ENCODE data around the gene PDZD2.
"Not testable (repeated sequence)": the region's sequence is repeated elsewhere in the genome, so short reads cannot be mapped to it uniquely, and the experiment has no call there.

The PDZD2 gene

GRCh38 chr5:31733371-31733770, 94.4 kb downstream of the PDZD2 start:
- DNase-seq (ENCODE audit: low read depth in 2 of 2) = no peak

DNA sequence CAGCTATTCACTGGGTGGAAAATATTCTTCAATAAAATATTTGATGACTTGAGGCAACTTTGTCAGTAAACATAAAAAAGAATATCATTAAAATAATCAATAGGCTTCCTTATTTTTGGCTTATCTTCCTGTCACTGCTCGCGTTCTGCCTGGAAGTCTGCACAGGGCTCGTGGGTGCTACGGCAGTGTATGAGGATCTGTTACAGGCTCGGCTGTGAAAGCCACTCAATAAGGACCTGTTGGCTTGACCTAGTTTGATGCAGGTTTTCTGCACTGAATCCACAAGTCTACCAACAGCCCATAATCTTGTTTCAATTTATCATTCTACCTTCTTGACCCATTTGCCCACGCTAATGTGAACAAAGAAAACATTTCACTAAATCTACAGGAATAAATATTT, 97.2 kb downstream of the PDZD2 start:
- DNase-seq (ENCODE audit: low read depth in 2 of 2) = no peak

GRCh38 chr5:31738199-31738598, 99.3 kb downstream of the PDZD2 start:
- no peak for DNase-seq (ENCODE audit: low read depth in 2 of 2)

DNA sequence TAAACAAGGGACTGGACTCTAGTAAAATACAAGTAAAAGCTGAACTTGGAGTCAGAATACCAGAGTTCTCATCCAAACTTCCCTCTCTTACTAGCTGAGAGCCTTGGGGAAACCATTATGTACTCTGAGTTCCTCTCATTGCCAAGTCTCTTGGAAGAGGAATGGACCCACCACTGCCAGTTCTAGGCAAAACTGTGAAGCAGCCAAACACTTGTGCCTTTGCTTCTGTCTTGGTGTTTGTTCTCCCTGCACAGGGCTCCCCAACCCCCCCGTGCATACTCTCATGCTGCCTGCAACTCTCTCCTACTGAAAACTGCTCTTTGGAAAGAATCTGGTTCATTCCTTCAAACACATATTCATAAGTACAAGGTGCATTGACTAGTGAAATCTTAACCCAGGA, 102.6 kb downstream of the PDZD2 start:
- no peak for DNase-seq (ENCODE audit: low read depth in 2 of 2)

GRCh38 chr5:31743678-31744077, 104.7 kb downstream of the PDZD2 start:
- no peak for DNase-seq (ENCODE audit: low read depth in 2 of 2)

DNA sequence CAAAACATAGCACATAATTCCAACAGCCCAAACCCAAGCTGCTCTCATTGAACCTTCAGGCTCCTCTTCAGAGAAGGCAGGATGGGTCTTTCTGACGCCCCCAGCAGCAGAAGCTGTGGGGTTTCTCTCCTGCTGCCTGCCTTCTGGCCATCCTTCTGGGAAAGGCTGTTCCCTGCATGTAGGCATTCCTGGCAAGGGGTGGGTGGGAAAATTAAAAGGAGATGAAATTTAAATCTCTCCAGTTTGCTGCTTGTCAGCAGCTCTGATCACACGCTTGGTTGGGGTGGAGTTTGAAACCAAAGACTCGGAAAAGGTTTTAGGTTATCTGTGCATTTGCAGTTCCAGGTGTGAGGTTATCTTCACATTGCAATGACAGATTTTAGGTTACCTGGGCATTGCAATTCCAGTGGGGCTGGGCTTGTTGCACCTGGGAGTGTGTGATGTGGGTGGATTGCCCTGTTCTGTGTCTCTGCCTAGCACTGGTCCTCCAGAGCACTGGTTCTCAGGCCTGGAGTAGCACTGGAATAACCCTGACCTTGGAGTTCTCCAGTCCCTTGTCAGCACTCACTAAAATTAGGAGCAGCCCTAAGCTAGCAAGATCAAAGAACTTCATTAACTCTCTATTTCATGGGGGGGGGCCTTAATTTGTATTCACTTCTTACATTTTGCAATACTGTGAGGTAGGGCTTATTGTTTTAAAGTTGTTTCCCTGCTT, 109.7 kb downstream of the PDZD2 start:
- DNase-seq (ENCODE audit: low read depth in 2 of 2) = no peak

GRCh38 chr5:31750215-31750614, 111.3 kb downstream of the PDZD2 start:
- no peak for DNase-seq (ENCODE audit: low read depth in 2 of 2)

DNA sequence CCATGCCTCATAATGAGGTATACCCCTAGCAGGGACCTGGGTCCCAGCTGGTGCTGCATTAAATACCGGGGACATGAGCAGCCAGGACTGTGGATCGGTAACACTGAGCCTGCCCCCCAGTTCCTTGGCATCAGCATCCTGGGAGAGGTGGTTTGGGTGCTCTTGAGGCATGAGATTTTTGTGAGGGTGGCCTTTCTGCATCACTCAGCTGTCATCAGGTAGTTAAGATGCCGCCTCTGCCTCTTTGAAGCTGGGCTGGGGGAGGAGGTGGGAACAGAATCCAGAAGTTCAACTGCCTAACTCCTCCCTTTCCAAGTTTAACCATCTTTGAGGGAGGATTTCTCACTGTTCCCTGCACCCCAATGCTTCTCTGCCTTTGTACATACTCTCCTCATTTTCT, 112.7 kb downstream of the PDZD2 start:
- no peak for DNase-seq (ENCODE audit: low read depth in 2 of 2)

GRCh38 chr5:31753700-31754357, 114.9 kb downstream of the PDZD2 start:
- DNase-seq (ENCODE audit: low read depth in 2 of 2) = no peak

DNA sequence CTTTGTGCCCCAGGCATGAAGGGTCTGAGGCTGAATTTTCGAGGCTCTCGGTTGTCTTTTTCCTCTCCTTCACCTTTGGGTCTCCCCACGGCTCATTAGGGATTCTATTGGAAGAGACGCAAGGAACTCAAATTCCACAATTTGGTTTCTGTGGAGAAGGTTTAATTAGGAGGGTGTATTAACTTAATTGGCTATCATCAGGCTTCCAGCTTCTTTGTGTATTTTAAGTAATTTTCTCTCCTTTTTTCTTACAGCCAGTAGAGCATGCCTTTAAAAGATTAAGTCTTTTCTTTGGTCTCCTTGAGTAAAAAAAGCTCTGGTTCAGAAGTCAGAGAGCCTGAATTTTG, 115.4 kb downstream of the PDZD2 start:
- DNase-seq (ENCODE audit: low read depth in 2 of 2) = no peak

- DNase-seq (ENCODE audit: low read depth in 2 of 2) = no peak
These were observed 116.1 kb downstream of the PDZD2 start for GRCh38 chr5:31754741-31755675.

GRCh38 chr5:31755676-31756230, 116.8 kb downstream of the PDZD2 start:
- no peak for DNase-seq (ENCODE audit: low read depth in 2 of 2)

DNA sequence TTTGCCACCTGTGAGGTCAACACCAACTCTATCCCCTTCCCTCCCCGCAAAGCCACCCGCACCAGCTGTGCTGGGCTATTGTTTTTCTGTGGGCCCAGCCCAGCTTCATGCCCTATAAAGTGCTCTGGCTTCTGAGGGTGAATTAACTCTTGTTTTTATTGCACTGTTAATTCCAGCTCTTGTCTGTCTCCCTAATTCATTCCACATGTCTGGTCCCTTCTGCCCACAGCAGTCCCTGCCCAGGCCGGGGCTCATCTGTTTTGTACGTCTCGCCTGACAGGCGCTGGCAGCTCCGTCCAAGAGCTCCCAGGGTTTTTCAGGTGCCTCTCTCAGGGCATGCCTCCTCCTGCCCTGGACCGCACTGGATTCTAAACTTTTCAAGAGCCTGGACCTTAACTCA, 118.9 kb downstream of the PDZD2 start:
- no peak for DNase-seq (ENCODE audit: low read depth in 2 of 2)

DNA sequence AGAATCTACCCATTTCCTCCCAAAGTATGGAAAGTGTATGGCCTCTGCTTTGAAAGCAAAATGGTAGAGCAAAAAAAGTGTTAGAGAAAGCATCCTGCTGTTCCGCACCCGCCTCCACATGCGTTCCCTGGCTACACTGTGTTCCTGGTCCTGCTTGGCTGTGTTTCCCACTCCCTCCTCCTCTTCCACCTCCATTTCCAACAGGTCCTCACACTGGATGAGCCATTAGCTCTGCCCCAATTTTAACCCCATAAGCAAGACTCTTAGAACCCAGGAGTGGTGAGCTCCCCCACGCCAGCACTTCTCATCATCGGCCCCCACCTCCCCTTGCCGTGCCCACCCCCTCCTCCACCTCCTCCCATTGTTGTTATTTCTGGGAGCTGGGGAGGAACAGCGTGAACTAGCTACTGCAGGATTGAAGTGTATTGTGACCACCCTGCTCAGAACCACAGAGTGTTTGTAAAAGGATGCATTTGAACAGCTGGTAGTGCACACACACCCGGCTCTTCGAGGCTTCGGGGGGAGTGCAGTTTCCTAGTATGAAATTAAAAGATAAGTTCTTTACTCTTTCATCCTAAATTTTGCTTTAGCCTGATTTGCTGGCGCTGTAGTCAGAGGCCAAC, 120.0 kb downstream of the PDZD2 start:
- no peak for DNase-seq (ENCODE audit: low read depth in 2 of 2)

DNA sequence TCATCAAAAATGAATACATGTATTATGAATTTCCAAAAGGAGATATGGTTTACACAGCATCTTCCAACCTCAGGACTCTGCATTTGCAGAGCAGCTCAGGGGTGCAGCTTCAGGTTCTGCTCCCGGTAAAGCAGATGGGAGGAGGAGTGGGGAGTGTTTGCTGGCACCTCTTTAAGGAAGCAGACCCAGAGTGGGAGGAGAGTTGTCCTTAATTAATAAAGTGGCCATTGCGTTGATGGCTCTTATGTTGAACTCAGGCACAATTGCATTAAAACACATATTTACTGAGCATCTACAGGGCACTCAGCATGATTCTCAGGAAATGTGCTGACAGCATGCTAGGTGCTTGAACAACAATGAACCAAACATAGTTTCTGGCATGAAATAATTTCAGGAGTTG, 121.0 kb downstream of the PDZD2 start:
- no peak for DNase-seq (ENCODE audit: low read depth in 2 of 2)

DNA sequence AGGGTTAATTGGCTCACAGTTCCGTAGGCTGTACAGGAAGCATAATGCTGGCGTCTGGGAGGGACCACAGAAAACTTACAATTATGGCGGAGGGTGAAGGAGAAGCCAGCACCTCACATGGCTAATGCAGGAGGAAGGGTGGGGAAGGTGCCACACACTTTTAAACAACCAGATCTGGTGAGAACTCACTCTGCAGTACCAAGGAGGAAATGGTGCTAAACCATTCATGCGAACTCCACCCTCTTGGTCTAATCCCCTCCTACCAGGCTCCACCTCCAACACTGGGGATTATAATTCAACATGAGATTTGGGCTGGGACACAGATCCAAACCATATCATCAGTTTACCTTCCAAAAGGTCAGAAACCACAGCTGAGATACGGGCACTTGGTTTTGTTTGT, 122.9 kb downstream of the PDZD2 start:
- no peak for DNase-seq (ENCODE audit: low read depth in 2 of 2)

- DNase-seq (ENCODE audit: low read depth in 2 of 2) = no peak
These were observed 124.5 kb downstream of the PDZD2 start for GRCh38 chr5:31763424-31763823.

- DNase-seq (ENCODE audit: low read depth in 2 of 2) = not testable (repeated sequence)
These were observed 125.8 kb downstream of the PDZD2 start for GRCh38 chr5:31764687-31765086.

DNA sequence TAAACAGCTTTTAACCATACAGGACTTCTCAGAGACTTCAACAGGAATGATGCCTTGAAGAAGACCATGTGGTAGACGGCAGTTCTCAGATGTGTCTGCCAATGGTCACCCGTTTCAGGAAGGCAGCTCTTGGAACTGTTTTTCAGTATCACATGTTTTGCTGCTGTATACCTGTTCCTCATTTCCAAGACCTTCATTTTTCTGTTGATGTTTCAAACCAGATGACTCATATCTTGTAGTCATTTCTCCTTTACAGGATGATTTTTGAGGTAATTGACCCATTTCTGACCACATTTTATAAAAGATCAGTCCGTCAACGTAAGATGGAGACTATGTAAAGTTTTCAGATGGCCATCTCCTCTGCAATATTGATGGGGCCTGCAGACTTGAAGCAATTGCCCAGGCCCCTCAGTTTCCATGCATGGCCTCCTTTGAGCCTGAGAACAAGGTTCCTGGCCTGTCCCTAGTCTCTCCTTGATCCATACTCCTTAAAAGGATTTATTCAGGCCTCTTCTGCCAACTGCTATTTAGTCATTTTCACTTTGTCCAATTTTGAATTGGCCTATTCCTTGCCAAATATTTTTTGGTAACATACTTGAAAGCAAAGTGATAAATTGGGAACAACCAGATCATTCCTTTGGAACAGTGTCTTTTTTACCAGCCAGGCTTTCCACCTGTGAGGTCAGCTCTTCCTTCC, 128.6 kb downstream of the PDZD2 start:
- DNase-seq (ENCODE audit: low read depth in 2 of 2) = no peak

DNA sequence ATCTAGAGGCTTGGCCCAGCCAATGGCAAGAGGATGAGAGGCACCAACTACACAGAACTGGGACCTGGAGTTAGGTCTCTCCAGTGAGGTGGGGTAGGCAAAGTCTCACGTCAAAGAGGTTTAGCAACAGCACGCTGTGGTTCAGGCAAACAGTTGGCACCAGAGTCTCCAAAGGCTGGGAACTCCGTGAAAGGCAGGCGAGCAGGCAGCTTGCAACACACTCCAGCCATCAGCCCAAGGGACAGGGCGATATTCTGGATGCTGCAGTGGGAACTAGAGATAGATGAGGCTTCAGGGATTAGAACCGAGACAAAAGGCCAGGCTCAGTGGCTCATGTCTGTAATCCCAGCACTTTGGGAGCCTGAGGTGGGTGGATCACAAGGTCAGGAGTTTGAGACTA, 129.1 kb downstream of the PDZD2 start:
- no peak for DNase-seq (ENCODE audit: low read depth in 2 of 2)

DNA sequence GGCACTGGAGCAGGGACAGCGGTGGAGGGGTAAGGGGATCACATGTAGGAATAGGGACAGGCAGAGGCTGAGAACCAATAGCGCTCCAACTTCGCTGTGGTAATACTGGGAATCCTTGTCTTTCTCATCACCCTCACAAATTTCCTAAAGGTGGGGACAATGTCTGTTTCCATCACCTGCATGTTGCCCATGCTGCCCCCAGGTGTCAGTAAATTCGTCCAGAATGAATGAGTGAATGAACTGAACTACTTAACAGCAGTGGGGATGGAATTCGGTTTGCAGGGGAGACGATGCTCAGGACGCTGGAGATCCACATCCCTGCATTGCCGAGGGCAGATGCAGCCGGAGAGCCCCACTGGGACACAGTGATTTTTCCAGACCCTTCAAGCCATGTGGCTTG, 129.9 kb downstream of the PDZD2 start:
- no peak for DNase-seq (ENCODE audit: low read depth in 2 of 2)

Data from stimulated activated CD4-positive, alpha-beta T cell treated with anti-CD3 and anti-CD28 coated beads, Interleukin-1b, Interleukin-23, amount 100 ng/mL, for 1 hour (primary cell).